IgD-negative memory B cell (primary cell): Measurements from ENCODE around the gene SLC6A13. TPM values are rescaled to one million over a fixed set of nuclear protein-coding genes. Genes with fewer than 3 reads are reported as not detected.

Source experiments
- H3K27ac Mint-ChIP-seq, 3 donors: one replicate each; pipeline ENCODE4 v1.8.0; 2020 to 2022; ENCODE audit warnings: mild to moderate bottlenecking in 3 of 3, mixed read lengths in 3 of 3, moderate library complexity in 1 of 3
- H3K27me3 Mint-ChIP-seq: one replicate; pipeline ENCODE4 v1.8.0; 2021; ENCODE audit warnings: mixed read lengths
- H3K36me3 Mint-ChIP-seq: one replicate; pipeline ENCODE4 v1.8.0; 2020; ENCODE audit warnings: mild to moderate bottlenecking, mixed read lengths
- H3K4me1 Mint-ChIP-seq, 3 donors: one replicate each; pipeline ENCODE4 v1.8.0; 2020 to 2022; ENCODE audit warnings: mixed read lengths in 3 of 3, mild to moderate bottlenecking in 1 of 3
- H3K4me3 Mint-ChIP-seq, 4 donors: one replicate each; pipeline ENCODE4 v1.8.0; 2020 to 2022; ENCODE audit warnings: mild to moderate bottlenecking in 4 of 4, mixed read lengths in 4 of 4, moderate library complexity in 3 of 4
- H3K9me3 Mint-ChIP-seq, 3 donors: one replicate each; pipeline ENCODE4 v1.8.0; 2020 to 2021; ENCODE audit warnings: mixed read lengths in 3 of 3, mild to moderate bottlenecking in 1 of 3
- polyA plus RNA-seq: library from polyadenylated mRNA; unstranded; fragments of 300-500 nt; fragmentation: Illumina TruSeq; gene quantifications from one replicate; pipeline ENCODE4 v1.2.3, GENCODE V29; 2021

The SLC6A13 gene
- polyA plus RNA-seq, 1 donor from 2014 or later, result not detected

DNA sequence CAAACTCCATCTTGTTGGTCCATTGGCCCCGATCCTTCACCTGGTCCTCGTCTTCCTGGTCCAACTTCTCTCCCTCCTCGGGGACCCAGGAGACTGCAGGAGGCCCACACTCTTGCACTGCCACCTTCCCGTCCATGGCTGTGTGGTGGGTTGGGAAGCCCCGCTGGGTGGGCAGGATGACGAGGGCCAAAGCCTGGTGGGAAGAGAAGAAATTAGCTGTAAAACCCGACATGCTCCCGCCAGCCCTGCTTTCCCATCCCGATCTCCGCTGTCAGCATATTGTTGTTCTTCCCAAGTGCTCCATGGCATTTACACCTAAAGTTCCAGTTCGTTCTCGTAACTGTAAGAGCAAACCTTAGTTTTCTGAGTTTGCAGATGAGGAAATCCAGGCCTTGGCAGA, 52.8 kb downstream of the SLC6A13 start:
- peaks cover 0 to 8% (median 5%) of the 10 kb centered on the region in 3 donors for H3K4me1 Mint-ChIP-seq
- H3K4me3 Mint-ChIP-seq, result no peak overlapping the region
- peaks cover 46% of the 10 kb centered on the region for H3K27me3 Mint-ChIP-seq
- peaks cover 0 to 7% (median 2%) of the 10 kb centered on the region in 3 donors for H3K9me3 Mint-ChIP-seq
- H3K27ac Mint-ChIP-seq, result no peak overlapping the region
- peaks cover 3% of the 10 kb centered on the region for H3K36me3 Mint-ChIP-seq

DNA sequence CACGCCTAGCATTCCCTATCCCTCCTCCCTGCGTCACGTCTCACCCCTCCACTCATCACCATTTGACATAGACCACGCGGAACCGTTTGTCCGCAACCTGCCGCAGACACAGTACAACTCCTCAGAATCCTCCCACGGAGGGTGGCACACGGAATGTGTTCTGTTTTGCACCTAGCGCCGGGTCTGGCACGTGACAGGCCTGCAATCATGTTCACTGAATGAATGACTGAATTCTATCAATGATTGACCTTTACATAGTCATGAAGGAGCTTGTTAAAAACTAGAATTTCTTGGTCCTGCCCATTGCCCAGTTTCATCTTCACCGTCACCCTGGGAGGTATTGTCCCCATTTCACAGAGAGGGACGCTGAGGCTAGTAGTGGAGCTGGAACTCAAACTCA, 53.4 kb downstream of the SLC6A13 start:
- Mint-ChIP-seq H3K27me3 (peaks cover 51% of the 10 kb centered on the region), H3K27ac (no peak overlapping the region), H3K4me1 (peaks cover 0 to 8% (median 5%) of the 10 kb centered on the region in 3 donors), H3K4me3 (no peak overlapping the region), H3K36me3 (peaks cover 3% of the 10 kb centered on the region), H3K9me3 (peaks cover 0 to 7% (median 2%) of the 10 kb centered on the region in 3 donors)

DNA sequence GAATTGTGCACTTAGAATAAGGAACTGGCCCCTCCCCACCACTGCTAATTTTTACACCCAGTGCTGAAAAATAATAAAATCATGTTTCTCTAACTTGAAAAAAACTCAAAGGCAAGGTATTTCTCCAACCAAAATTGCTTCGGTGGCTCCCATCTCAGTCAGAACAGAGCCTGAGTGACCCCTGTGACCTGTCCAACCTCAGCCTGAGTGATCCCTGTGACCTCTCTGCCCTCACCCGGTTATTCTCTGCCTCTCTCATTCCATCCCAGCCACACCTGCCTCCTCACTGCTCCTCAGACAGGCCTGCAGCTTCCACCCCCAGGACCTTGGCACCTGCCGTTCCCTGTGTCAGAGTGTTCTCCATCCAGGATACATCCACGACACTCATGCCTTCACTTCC, 53.8 kb downstream of the SLC6A13 start:
- Mint-ChIP-seq H3K9me3 (peaks cover 0 to 7% (median 2%) of the 10 kb centered on the region in 3 donors), H3K27me3 (peaks cover 50% of the 10 kb centered on the region), H3K4me1 (peaks cover 0 to 8% (median 5%) of the 10 kb centered on the region in 3 donors), H3K36me3 (peaks cover 3% of the 10 kb centered on the region), H3K27ac (no peak overlapping the region), H3K4me3 (no peak overlapping the region)

DNA sequence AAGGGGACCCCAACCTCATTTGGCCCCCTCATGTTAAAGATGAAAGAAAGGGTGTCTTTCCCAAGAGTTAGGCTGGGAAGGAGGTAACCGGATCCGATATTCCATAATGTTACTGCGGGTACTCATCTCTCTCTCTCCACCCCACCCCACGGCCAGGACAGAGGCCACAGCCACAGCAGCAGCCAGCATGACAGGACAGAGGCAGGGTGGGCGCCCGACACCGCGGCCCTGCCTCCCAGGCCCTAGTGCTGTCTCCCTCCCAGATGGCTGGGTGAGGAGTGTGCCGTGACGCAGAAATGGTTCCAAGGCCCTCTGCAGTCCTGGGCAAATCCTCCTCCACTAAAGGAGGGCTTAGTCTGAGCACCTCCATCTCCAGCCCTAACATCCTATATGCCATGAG, 54.8 kb downstream of the SLC6A13 start:
- H3K27me3 Mint-ChIP-seq, result peaks cover 41% of the 10 kb centered on the region

DNA sequence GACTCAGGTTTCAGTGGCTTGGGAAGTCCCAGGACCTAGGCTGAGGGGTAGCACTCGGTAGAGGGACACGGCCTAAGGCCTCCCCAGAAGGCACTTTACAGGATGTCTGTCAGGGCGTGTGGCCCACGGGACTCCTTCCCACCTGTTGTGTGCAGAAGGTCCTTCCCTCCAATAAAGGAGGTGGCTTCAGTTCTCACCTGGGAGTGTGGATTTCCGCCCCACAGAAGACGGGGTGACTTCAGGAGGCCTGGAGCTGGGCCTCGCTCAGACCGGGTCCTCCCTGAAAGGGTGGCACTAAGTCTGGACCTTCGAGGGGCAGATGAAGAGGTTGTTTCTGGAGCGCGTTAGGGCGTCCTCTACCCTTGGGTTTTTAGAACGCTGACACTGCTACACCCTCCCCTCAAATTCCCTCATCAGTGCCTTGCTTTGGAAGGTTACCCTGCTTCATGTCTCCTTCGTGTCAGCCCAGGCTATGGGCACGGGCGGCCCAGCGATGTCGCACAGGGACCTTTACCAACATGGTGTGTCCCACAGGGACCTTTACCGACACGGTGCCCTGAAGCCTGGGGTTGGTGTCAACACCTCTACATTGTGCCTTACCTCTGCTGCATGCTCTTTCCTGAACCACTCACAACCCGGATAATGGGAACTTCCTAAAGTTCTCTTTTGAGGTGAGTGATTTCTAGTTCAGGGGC, 55.7 kb downstream of the SLC6A13 start:
- Mint-ChIP-seq H3K27ac (no peak overlapping the region), H3K9me3 (peaks cover 0 to 7% (median 2%) of the 10 kb centered on the region in 3 donors), H3K36me3 (peaks cover 3% of the 10 kb centered on the region), H3K4me1 (peaks cover 0 to 2% (median 0%) of the 10 kb centered on the region in 3 donors), H3K27me3 (peaks cover 40% of the 10 kb centered on the region), H3K4me3 (no peak overlapping the region)

More for the DNA sequence above, 54.8 kb downstream of the SLC6A13 start:
- H3K4me3 Mint-ChIP-seq, result no peak overlapping the region
- H3K4me1 Mint-ChIP-seq, result peaks cover 0 to 2% (median 0%) of the 10 kb centered on the region in 3 donors
- peaks cover 0 to 7% (median 2%) of the 10 kb centered on the region in 3 donors for H3K9me3 Mint-ChIP-seq
- no peak overlapping the region for H3K27ac Mint-ChIP-seq
- H3K36me3 Mint-ChIP-seq, result peaks cover 3% of the 10 kb centered on the region

DNA sequence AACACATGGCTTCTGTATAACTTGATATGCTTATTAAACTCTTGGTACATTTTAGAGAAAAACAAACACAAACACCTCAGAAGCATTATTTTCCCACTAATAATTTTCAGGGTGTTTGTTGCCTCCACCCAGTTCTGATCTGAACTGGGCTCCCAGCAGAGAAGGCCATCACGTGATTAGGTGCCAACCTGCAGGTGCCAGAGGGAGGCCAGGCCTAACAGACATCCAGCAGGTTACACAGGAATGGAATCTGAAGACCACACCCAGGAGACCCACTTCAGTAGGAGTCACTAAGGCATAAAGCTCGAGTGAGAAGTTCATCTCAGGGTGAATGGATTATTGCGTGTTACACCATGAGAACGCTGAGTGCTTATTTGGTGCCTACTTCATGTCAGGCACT, 57.6 kb downstream of the SLC6A13 start:
- peaks cover 0 to 7% (median 2%) of the 10 kb centered on the region in 3 donors for H3K9me3 Mint-ChIP-seq
- peaks cover 32% of the 10 kb centered on the region for H3K27me3 Mint-ChIP-seq
- H3K4me1 Mint-ChIP-seq, result peaks cover 0 to 2% (median 0%) of the 10 kb centered on the region in 3 donors
- H3K27ac Mint-ChIP-seq, result no peak overlapping the region
- H3K4me3 Mint-ChIP-seq, result no peak overlapping the region
- peaks cover 3% of the 10 kb centered on the region for H3K36me3 Mint-ChIP-seq

DNA sequence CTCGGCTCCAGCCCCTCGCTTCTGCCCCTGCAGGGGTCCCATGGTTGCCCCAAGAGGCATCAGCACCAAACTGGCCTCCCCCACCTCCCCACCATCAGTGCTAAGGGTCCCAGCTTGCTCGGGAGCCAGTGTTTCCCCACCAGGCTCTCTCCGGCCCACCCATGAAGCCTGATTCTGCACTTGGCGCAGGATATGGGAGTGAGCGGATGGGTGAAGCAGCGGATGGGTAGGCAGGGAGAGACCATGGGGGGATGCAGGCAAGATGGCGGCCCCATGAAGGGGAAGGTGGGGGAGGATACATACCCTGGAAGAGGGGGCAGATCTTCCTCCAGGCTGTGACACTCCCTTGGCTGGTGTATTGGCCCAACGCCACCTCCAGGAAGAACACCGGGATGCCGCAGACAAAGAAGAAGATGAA, 58.4 kb downstream of the SLC6A13 start:
- peaks cover 0 to 2% (median 0%) of the 10 kb centered on the region in 3 donors for H3K4me1 Mint-ChIP-seq
- no peak overlapping the region for H3K4me3 Mint-ChIP-seq
- H3K27me3 Mint-ChIP-seq, result peaks cover 28% of the 10 kb centered on the region
- peaks cover 0 to 7% (median 2%) of the 10 kb centered on the region in 3 donors for H3K9me3 Mint-ChIP-seq
- H3K27ac Mint-ChIP-seq, result no peak overlapping the region
- H3K36me3 Mint-ChIP-seq, result peaks cover 3% of the 10 kb centered on the region

DNA sequence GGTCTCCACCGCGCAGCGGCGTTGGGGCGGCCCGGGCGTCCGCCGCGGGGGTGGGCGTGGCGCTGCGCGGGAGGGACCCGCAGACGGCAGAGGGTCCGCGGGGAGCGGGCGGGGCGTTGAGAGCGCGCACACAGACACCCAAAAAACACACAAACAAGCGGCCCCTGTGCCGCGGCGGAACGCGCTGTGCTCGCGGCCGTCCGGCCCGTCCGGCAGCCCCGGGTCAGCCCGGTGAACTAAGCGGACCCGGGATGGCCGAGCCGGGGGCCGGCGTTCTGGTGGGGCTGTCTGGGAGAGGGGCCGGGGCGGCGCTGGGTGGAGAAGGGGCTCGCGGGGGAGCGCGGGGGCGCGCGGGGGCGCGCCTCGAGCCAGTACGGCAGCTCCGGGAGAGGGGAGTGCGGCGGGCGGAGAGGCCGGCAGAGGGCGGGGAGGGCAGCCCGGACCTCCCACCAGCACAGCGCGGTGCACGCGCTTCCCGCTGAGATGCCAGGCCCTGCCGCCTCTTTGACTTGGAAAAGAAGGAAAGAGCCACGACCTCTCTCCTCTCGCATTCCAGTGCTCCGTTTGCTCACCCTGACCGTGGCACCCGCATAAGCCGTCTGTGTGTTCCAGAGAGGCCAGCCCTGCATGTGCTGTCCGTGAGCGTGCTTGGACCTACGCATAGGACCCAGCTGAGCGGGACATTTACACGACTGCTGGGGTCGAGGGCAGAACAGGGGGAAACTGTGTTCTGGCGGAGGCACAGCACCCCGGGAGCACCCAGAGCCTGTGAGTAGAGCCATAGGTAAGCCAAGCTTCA, 59.0 kb downstream of the SLC6A13 start:
- Mint-ChIP-seq H3K27me3 (peaks cover 25% of the 10 kb centered on the region), H3K4me1 (peaks cover 0 to 2% (median 0%) of the 10 kb centered on the region in 3 donors), H3K4me3 (no peak overlapping the region), H3K27ac (no peak overlapping the region), H3K9me3 (peaks cover 0 to 7% (median 2%) of the 10 kb centered on the region in 3 donors), H3K36me3 (peaks cover 3% of the 10 kb centered on the region)

DNA sequence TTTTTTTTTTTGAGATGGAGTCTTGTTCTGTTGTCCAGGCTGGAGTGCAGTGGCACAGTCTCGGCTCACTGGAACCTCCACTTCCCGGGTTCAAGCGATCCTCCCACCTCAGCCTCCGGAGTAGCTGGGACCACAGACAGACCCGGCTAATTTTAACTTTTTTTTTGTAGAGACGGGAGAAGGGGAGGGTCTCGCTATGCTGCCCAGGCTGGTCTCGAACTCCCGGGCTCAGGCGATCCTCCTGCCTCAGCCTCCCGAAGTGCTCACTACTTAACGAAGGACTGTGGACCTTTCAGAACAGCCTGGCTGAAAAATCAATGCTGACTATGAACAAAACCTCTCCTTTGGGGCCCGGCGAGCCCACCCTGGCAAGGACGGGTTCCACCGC, 59.6 kb downstream of the SLC6A13 start:
- Mint-ChIP-seq H3K4me1 (peaks cover 0 to 2% (median 0%) of the 10 kb centered on the region in 3 donors), H3K27ac (no peak overlapping the region)

DNA sequence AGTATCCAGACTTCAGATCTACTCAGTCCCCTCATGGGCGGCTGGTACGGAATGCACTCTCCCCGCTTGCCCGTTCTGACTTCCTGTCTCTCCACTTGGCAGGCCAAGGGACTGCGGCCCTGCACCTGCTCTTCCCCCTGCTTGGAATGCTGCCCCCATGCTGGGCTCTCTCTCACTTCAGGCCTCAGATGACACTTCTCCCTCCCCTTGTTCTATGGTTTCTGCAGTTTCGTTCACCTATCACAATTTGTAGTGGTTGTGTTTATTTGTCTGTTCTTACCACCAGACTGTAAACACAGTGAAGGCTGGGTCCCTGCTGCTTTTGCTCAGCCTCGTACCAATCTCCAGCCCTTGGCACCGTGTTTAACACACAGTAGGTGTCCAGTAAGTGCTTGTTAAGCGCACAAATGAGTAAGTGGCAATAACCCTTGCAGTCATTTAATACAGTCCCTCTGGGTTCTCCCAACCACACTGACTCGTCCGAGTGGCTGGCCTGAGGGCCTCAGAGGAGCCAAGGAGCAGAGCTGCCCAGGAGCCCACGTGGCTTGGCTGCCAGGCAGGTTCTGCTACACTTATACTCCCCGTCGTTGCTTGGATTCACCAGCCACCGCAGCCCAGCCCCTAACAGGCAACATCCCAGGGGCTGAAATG, 60.4 kb downstream of the SLC6A13 start:
- H3K36me3 Mint-ChIP-seq, result peaks cover 1% of the 10 kb centered on the region
- peaks cover 0 to 7% (median 4%) of the 10 kb centered on the region in 3 donors for H3K9me3 Mint-ChIP-seq
- no peak overlapping the region for H3K4me3 Mint-ChIP-seq
- peaks cover 0 to 2% (median 2%) of the 10 kb centered on the region in 3 donors for H3K4me1 Mint-ChIP-seq
- peaks cover 26% of the 10 kb centered on the region for H3K27me3 Mint-ChIP-seq
- H3K27ac Mint-ChIP-seq, result peak overlapping the region in 1 of 3 donors; percentile 36

More for the DNA sequence above, 59.6 kb downstream of the SLC6A13 start:
- H3K36me3 Mint-ChIP-seq, result peaks cover 3% of the 10 kb centered on the region
- peaks cover 27% of the 10 kb centered on the region for H3K27me3 Mint-ChIP-seq
- peaks cover 0 to 7% (median 3%) of the 10 kb centered on the region in 3 donors for H3K9me3 Mint-ChIP-seq
- no peak overlapping the region for H3K4me3 Mint-ChIP-seq

DNA sequence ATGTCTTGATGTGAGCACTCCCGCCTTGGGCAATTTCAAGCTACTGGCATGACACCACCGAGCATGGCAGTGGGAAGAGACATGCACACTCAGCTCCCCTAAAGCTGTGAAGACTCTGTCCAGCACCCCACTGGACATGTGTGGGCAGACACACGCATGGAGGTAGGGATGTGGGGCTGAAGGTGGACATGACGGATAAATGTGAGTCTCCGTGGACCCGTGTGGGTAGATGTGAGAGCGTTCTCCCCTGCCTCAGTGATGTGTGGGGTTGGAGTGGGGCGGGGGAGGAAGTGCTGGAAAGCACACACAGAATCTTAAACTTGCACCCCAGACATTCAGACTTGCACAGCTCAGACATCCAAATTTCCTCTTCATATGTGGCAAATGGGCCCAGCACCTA, 61.3 kb downstream of the SLC6A13 start:
- H3K27me3 Mint-ChIP-seq, result peaks cover 25% of the 10 kb centered on the region
- H3K27ac Mint-ChIP-seq, result no peak overlapping the region
- H3K9me3 Mint-ChIP-seq, result peaks cover 0 to 6% (median 4%) of the 10 kb centered on the region in 3 donors
- peaks cover 0 to 2% (median 2%) of the 10 kb centered on the region in 3 donors for H3K4me1 Mint-ChIP-seq
- no peaks in the 10 kb centered on the region for H3K36me3 Mint-ChIP-seq
- H3K4me3 Mint-ChIP-seq, result no peak overlapping the region

DNA sequence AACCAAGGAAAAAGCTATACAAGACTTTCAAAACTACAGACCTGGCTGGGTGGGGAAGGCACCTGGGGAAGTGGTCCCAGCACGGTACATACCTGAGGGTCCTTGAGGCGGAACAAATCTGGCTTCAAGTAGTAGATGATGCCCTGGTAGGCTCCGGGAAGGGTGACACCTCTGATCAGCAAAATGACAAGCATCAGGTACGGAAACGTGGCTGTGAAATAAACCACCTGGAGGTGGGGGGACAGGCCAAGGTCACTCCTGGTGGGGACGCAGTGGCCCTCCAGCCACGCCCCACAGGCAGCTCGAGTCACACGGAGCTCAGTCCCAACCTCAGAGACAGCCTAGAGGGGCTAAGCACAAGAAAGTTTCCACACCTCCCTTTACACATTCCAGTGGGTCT, 63.9 kb downstream of the SLC6A13 start:
- Mint-ChIP-seq H3K4me3 (no peak overlapping the region), H3K9me3 (peaks cover 0 to 6% (median 0%) of the 10 kb centered on the region in 3 donors), H3K4me1 (peaks cover 0 to 2% (median 2%) of the 10 kb centered on the region in 3 donors), H3K27ac (no peak overlapping the region), H3K27me3 (peaks cover 7% of the 10 kb centered on the region), H3K36me3 (no peaks in the 10 kb centered on the region)

DNA sequence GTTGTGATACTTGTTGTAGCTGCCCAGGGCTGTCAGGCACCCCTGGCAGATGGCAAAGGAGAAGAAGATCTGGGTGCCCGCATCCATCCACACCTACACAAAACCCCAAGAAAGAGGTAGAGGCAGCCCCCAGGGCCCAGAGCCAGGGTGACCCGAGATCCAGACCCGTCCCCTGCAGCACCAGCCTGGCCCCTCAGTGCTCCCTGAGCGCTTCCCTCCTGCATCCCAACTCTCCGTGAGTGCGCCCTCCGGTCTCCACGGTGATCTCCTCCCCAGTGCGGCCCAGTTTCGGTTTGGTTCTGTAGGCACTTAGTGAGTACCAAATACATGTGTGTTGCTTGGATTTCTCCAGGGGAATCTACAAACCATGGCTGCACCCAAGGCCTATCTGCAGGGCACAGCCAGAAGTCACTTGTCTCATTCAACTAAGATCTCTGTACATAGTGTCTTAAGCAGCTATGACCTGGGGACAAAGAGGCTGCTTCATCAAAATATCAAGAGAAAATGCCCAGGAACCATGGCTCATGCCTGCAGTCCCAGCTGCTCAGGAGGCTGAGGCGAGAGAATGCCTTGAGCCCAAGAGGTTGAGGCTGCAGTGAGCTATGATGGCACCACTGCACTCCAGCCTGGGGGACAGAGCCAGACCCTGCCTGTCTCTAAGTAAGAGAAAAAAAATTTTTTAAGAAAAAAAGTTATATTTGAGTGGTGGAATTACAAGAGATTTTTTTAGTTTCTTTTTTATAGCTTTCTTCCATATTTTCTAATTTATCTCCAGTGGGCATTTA, 64.5 kb downstream of the SLC6A13 start:
- H3K27me3 Mint-ChIP-seq, result peaks cover 7% of the 10 kb centered on the region
- no peak overlapping the region for H3K27ac Mint-ChIP-seq
- H3K9me3 Mint-ChIP-seq, result peaks cover 0 to 6% (median 0%) of the 10 kb centered on the region in 3 donors

DNA sequence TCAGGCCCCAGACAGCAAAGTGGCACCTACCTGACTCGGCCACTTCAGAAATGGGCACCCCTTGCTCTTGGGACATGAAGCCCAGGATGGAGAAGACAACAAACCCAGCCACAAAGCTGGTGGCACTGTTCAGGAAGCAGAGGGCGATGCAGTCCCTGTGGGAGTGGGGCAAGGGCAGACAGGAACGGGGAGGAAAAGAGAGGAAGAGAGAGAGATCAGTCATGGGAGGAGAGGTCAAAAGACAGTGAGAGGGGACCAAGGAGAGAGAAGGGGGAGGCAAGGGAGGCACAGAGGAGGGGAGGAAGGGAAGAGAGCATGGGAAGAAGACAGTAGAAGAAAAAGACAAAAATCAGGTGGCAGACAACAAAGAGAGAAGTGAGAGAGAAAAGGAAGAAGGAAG, 65.3 kb downstream of the SLC6A13 start:
- peaks cover 0 to 2% (median 0%) of the 10 kb centered on the region in 3 donors for H3K4me1 Mint-ChIP-seq
- H3K27me3 Mint-ChIP-seq, result peaks cover 7% of the 10 kb centered on the region
- no peak overlapping the region for H3K27ac Mint-ChIP-seq

More for the DNA sequence above, 64.5 kb downstream of the SLC6A13 start:
- Mint-ChIP-seq H3K4me1 (peaks cover 0 to 2% (median 2%) of the 10 kb centered on the region in 3 donors), H3K4me3 (no peak overlapping the region), H3K36me3 (no peaks in the 10 kb centered on the region)

More for the DNA sequence above, 65.3 kb downstream of the SLC6A13 start:
- peak overlapping the region in 2 of 4 donors; percentile 2 to 74 for H3K4me3 Mint-ChIP-seq
- H3K9me3 Mint-ChIP-seq, result peaks cover 0 to 6% (median 0%) of the 10 kb centered on the region in 3 donors
- no peaks in the 10 kb centered on the region for H3K36me3 Mint-ChIP-seq
